ENCODE measurements around the gene CCDC71L.
"Not testable (repeated sequence)": the region's sequence is repeated elsewhere in the genome, so short reads cannot be mapped to it uniquely, and the experiment has no call there.

CCDC71L gene

GRCh38 chr7:106660862-106661720 lies at the start of gene CCDC71L:
TSS of gene CCDC71L (minus strand) at chr7:106661158. CDS start at chr7:106660896, 262 bp downstream.
- H3K4me1 ChIP-seq (ENCODE audit: control insufficient read depth in 1 of 2, insufficient read depth in 2 of 2, low read length in 2 of 2), result peaks cover 16 to 18% of the 10 kb centered on the region in 2 donors

GRCh38 chr7:106709604-106710003 lies 48.6 kb upstream of the CCDC71L start:
- not testable (repeated sequence) for H3K27me3 ChIP-seq (ENCODE audit: control insufficient read depth in 1 of 2, insufficient read depth in 2 of 2, low read length in 2 of 2); H3K27ac ChIP-seq (ENCODE audit: low read depth, low read length); H3K4me1 ChIP-seq (ENCODE audit: control insufficient read depth in 1 of 2, insufficient read depth in 2 of 2, low read length in 2 of 2); H3K36me3 ChIP-seq (ENCODE audit: control insufficient read depth in 1 of 2, insufficient read depth in 2 of 2, low read length in 2 of 2); H3K4me3 ChIP-seq (ENCODE audit: low read depth in 1 of 2, low read length in 2 of 2); H3K9ac ChIP-seq (ENCODE audit: low read depth in 1 of 2, low read length in 2 of 2); H3K9me3 ChIP-seq (ENCODE audit: control insufficient read depth in 1 of 2, low read length in 2 of 2)

More at GRCh38 chr7:106660862-106661720, at the start of gene CCDC71L:
- Histone ChIP-seq H3K27me3 (ENCODE audit: control insufficient read depth in 1 of 2, insufficient read depth in 2 of 2, low read length in 2 of 2) (no peaks in the 10 kb centered on the region), H3K36me3 (ENCODE audit: control insufficient read depth in 1 of 2, insufficient read depth in 2 of 2, low read length in 2 of 2) (no peaks in the 10 kb centered on the region), H3K4me3 (ENCODE audit: low read depth in 1 of 2, low read length in 2 of 2) (peak within 1 kb of the TSS; percentile 88 to 95), H3K9me3 (ENCODE audit: control insufficient read depth in 1 of 2, low read length in 2 of 2) (no peaks in the 10 kb centered on the region), H3K9ac (ENCODE audit: low read depth in 1 of 2, low read length in 2 of 2) (peak within 1 kb of the TSS; percentile 90 to 94), H3K27ac (ENCODE audit: low read depth, low read length) (peak within 1 kb of the TSS; percentile 80)

GRCh38 chr7:106704000-106704840 lies 43.3 kb upstream of the CCDC71L start:
- Histone ChIP-seq H3K9me3 (ENCODE audit: control insufficient read depth in 1 of 2, low read length in 2 of 2) (no peaks in the 10 kb centered on the region), H3K9ac (ENCODE audit: low read depth in 1 of 2, low read length in 2 of 2) (no peak overlapping the region), H3K4me1 (ENCODE audit: control insufficient read depth in 1 of 2, insufficient read depth in 2 of 2, low read length in 2 of 2) (no peaks in the 10 kb centered on the region), H3K27me3 (ENCODE audit: control insufficient read depth in 1 of 2, insufficient read depth in 2 of 2, low read length in 2 of 2) (no peaks in the 10 kb centered on the region), H3K4me3 (ENCODE audit: low read depth in 1 of 2, low read length in 2 of 2) (no peak overlapping the region), H3K36me3 (ENCODE audit: control insufficient read depth in 1 of 2, insufficient read depth in 2 of 2, low read length in 2 of 2) (no peaks in the 10 kb centered on the region), H3K27ac (ENCODE audit: low read depth, low read length) (no peak overlapping the region)

- H3K36me3 ChIP-seq (ENCODE audit: control insufficient read depth in 1 of 2, insufficient read depth in 2 of 2, low read length in 2 of 2), result no peaks in the 10 kb centered on the region
- H3K4me3 ChIP-seq (ENCODE audit: low read depth in 1 of 2, low read length in 2 of 2), result no peak overlapping the region
- H3K9me3 ChIP-seq (ENCODE audit: control insufficient read depth in 1 of 2, low read length in 2 of 2), result no peaks in the 10 kb centered on the region
- no peak overlapping the region for H3K27ac ChIP-seq (ENCODE audit: low read depth, low read length)
- H3K27me3 ChIP-seq (ENCODE audit: control insufficient read depth in 1 of 2, insufficient read depth in 2 of 2, low read length in 2 of 2), result no peaks in the 10 kb centered on the region
- no peaks in the 10 kb centered on the region for H3K4me1 ChIP-seq (ENCODE audit: control insufficient read depth in 1 of 2, insufficient read depth in 2 of 2, low read length in 2 of 2)
- H3K9ac ChIP-seq (ENCODE audit: low read depth in 1 of 2, low read length in 2 of 2), result no peak overlapping the region
Measured at GRCh38 chr7:106693677-106694353, 32.9 kb upstream of the CCDC71L start.

- Histone ChIP-seq H3K27me3 (ENCODE audit: control insufficient read depth in 1 of 2, insufficient read depth in 2 of 2, low read length in 2 of 2) (no peaks in the 10 kb centered on the region), H3K4me1 (ENCODE audit: control insufficient read depth in 1 of 2, insufficient read depth in 2 of 2, low read length in 2 of 2) (no peaks in the 10 kb centered on the region), H3K9me3 (ENCODE audit: control insufficient read depth in 1 of 2, low read length in 2 of 2) (no peaks in the 10 kb centered on the region), H3K36me3 (ENCODE audit: control insufficient read depth in 1 of 2, insufficient read depth in 2 of 2, low read length in 2 of 2) (no peaks in the 10 kb centered on the region), H3K27ac (ENCODE audit: low read depth, low read length) (no peak overlapping the region), H3K9ac (ENCODE audit: low read depth in 1 of 2, low read length in 2 of 2) (no peak overlapping the region), H3K4me3 (ENCODE audit: low read depth in 1 of 2, low read length in 2 of 2) (no peak overlapping the region)
Measured at GRCh38 chr7:106692450-106693051, 31.6 kb upstream of the CCDC71L start.

- H3K4me3 ChIP-seq (ENCODE audit: low read depth in 1 of 2, low read length in 2 of 2); H3K36me3 ChIP-seq (ENCODE audit: control insufficient read depth in 1 of 2, insufficient read depth in 2 of 2, low read length in 2 of 2); H3K9ac ChIP-seq (ENCODE audit: low read depth in 1 of 2, low read length in 2 of 2); H3K27me3 ChIP-seq (ENCODE audit: control insufficient read depth in 1 of 2, insufficient read depth in 2 of 2, low read length in 2 of 2); H3K27ac ChIP-seq (ENCODE audit: low read depth, low read length); H3K4me1 ChIP-seq (ENCODE audit: control insufficient read depth in 1 of 2, insufficient read depth in 2 of 2, low read length in 2 of 2); H3K9me3 ChIP-seq (ENCODE audit: control insufficient read depth in 1 of 2, low read length in 2 of 2): not testable (repeated sequence)
Measured at GRCh38 chr7:106688161-106688560, 27.2 kb upstream of the CCDC71L start.

- Histone ChIP-seq H3K27ac (ENCODE audit: low read depth, low read length) (no peak overlapping the region), H3K4me1 (ENCODE audit: control insufficient read depth in 1 of 2, insufficient read depth in 2 of 2, low read length in 2 of 2) (no peaks in the 10 kb centered on the region), H3K9me3 (ENCODE audit: control insufficient read depth in 1 of 2, low read length in 2 of 2) (no peaks in the 10 kb centered on the region), H3K9ac (ENCODE audit: low read depth in 1 of 2, low read length in 2 of 2) (no peak overlapping the region), H3K4me3 (ENCODE audit: low read depth in 1 of 2, low read length in 2 of 2) (no peak overlapping the region), H3K36me3 (ENCODE audit: control insufficient read depth in 1 of 2, insufficient read depth in 2 of 2, low read length in 2 of 2) (no peaks in the 10 kb centered on the region), H3K27me3 (ENCODE audit: control insufficient read depth in 1 of 2, insufficient read depth in 2 of 2, low read length in 2 of 2) (no peaks in the 10 kb centered on the region)
Measured at GRCh38 chr7:106683941-106684340, 23.0 kb upstream of the CCDC71L start.

- H3K4me3 ChIP-seq (ENCODE audit: low read depth in 1 of 2, low read length in 2 of 2), result no peak overlapping the region
- H3K36me3 ChIP-seq (ENCODE audit: control insufficient read depth in 1 of 2, insufficient read depth in 2 of 2, low read length in 2 of 2), result no peaks in the 10 kb centered on the region
- H3K9me3 ChIP-seq (ENCODE audit: control insufficient read depth in 1 of 2, low read length in 2 of 2), result no peaks in the 10 kb centered on the region
- H3K27ac ChIP-seq (ENCODE audit: low read depth, low read length), result no peak overlapping the region
- no peaks in the 10 kb centered on the region for H3K4me1 ChIP-seq (ENCODE audit: control insufficient read depth in 1 of 2, insufficient read depth in 2 of 2, low read length in 2 of 2)
- H3K27me3 ChIP-seq (ENCODE audit: control insufficient read depth in 1 of 2, insufficient read depth in 2 of 2, low read length in 2 of 2), result no peaks in the 10 kb centered on the region
- H3K9ac ChIP-seq (ENCODE audit: low read depth in 1 of 2, low read length in 2 of 2), result no peak overlapping the region
Measured at GRCh38 chr7:106681815-106682495, 21.0 kb upstream of the CCDC71L start.

- Histone ChIP-seq H3K27ac (ENCODE audit: low read depth, low read length) (no peak overlapping the region), H3K27me3 (ENCODE audit: control insufficient read depth in 1 of 2, insufficient read depth in 2 of 2, low read length in 2 of 2) (no peaks in the 10 kb centered on the region), H3K4me3 (ENCODE audit: low read depth in 1 of 2, low read length in 2 of 2) (no peak overlapping the region), H3K4me1 (ENCODE audit: control insufficient read depth in 1 of 2, insufficient read depth in 2 of 2, low read length in 2 of 2) (no peaks in the 10 kb centered on the region), H3K9ac (ENCODE audit: low read depth in 1 of 2, low read length in 2 of 2) (no peak overlapping the region), H3K9me3 (ENCODE audit: control insufficient read depth in 1 of 2, low read length in 2 of 2) (no peaks in the 10 kb centered on the region), H3K36me3 (ENCODE audit: control insufficient read depth in 1 of 2, insufficient read depth in 2 of 2, low read length in 2 of 2) (no peaks in the 10 kb centered on the region)
Measured at GRCh38 chr7:106679153-106679931, 18.4 kb upstream of the CCDC71L start.

Data from duodenal mucosa (tissue), 2 donors.